A375 (cell line): Measurements from ENCODE around the gene IFNAR1. TPM values are rescaled to one million over a fixed set of nuclear protein-coding genes. Genes with fewer than 3 reads are reported as not detected.

Source experiments
- total RNA-seq: library from RNA; depleted of rRNA; stranded (reverse); fragments of >200 nt; shearing (Covaris generic); gene quantifications from 2 replicates; pipeline ENCODE4 v1.2.3, GENCODE V29; 2014; rRNA removed

Gene IFNAR1
- 11.8 and 19.2 TPM in 2 replicates for total RNA-seq

DNA sequence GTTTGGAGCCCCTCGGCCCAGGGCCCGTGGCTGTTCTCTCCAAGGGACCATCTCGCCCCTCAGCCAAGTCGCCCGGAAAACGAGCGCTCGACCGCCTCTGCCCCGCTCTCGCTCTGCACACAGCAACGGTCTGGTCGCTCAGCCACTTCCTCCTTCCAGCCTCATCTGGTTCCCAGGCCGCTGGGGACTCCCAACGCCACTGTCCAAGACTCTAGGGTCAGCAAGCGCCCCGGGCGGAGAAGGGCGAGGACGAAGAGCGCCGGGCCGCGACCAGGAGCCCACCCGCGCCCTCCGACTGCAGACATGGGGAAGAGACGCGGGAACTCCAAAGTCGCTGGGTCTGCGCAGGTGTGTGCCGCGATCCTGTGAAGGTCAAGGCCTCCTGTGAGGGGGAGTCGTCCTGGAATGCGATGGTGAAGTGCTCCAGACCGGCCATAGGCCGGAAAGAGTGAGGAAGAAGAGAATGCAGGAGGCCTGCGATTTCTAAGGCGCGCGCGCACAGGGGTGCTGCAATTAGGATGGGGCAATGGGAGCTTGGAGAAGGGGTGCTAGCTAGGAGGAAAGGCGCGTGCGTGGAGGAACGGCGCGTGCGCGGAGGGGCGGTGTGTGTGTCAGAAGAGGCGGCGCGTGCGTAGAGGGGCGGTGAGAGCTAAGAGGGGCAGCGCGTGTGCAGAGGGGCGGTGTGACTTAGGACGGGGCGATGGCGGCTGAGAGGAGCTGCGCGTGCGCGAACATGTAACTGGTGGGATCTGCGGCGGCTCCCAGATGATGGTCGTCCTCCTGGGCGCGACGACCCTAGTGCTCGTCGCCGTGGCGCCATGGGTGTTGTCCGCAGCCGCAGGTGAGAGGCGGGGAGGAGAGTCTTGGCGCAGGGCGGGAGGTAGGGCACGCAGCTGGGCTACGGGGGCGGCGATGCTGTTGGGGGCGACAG is at the start of gene IFNAR1:
IFNAR1 (plus strand) TSS at position 680 of the 931 bp plus-strand sequence; CDS start at position 766, 86 bp downstream.

DNA sequence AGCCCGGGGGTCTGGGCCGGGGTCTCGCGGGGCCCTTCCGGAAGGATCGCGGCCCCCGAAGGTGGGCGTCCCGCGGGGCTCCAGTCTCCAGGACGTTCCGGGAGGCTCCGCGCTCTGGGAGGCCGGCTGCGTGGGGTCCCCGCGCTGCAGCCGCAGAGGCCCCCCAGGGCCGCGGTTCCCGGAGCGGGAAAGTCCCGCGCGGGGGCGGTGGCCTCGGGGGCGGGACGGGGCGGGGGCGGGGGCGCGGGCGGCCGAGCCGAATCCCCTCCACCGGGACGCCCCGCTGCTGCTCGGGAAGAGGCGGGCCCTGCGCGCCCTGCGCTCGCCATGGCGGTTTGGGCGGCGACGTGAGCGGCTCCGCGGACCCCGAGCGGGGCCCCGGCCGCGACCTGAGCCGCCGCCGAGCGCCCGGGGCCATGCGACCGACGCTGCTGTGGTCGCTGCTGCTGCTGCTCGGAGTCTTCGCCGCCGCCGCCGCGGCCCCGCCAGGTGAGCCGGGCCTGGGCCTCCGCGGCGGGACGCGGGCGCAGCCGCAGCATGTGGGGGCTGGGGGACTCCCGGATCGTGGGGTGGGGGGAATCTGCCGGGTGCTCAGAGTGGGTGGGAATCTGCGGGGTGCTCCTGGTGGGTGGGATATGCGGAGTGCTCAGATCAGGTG is 78.5 kb downstream of the IFNAR1 start, which contains the start of gene IFNGR2:
IFNGR2 (plus strand) TSS at position 286 of the 658 bp plus-strand sequence; CDS start at position 417, 131 bp downstream.

Other genes with a start within 250 kb of the IFNAR1 start
- gene IFNAR2, start 95.0 kb upstream of the IFNAR1 start, total RNA-seq: 1.8 and 2.5 TPM in 2 replicates
- 23.2 and 24.5 TPM in 2 replicates for gene IL10RB, start 58.6 kb upstream of the IFNAR1 start, total RNA-seq
- gene IFNGR2, start 78.4 kb downstream of the IFNAR1 start, total RNA-seq: 37.4 and 39.2 TPM in 2 replicates
- 9.3 and 10.0 TPM in 2 replicates for gene TMEM50B, start 155.0 kb downstream of the IFNAR1 start, total RNA-seq
- 0.11 and 0.37 TPM in 2 replicates for gene DNAJC28, start 166.7 kb downstream of the IFNAR1 start, total RNA-seq
- gene GART, start 217.1 kb downstream of the IFNAR1 start, total RNA-seq: 178 and 202 TPM in 2 replicates
- gene SON, start 218.1 kb downstream of the IFNAR1 start, total RNA-seq: 138 and 198 TPM in 2 replicates